K562 (cell line): ENCODE results near the gene PRM1. TPM values are rescaled to one million over a fixed set of nuclear protein-coding genes. Genes with fewer than 3 reads are reported as not detected.
"Not testable (repeated sequence)": the region's sequence is repeated elsewhere in the genome, so short reads cannot be mapped to it uniquely, and the experiment has no call there.

Source experiments
- ATAC-seq: fragments of 200-7000 bp; cut with Tn5 transposase; 3 replicates; pipeline ENCODE4 v1.9.1; 2020; ENCODE audit warnings: moderate library complexity
- BruUV-seq: library from RNA; stranded (reverse); fragments of 400-500 nt; replicated peaks from 2 replicates; lab custom pipeline; 2021; lab: Mats Ljungman, UMichigan
- CTCF ChIA-PET: fragments of 300-600 bp; formaldehyde crosslinking; extraction: SDS; loops from one replicate; lab custom pipeline; 2021; ENCODE audit warnings: low intra/inter-chr PET ratio; lab: Yijun Ruan, JAX
- POLR2A ChIA-PET: fragments of 300-600, 350-650 bp; sonication (Branson Sonifier 250); formaldehyde crosslinking; extraction: SDS; loops from one replicate; lab custom pipeline; 2021; ENCODE audit warnings: antibody characterized with exemption, inconsistent platforms; lab: Yijun Ruan, JAX
- DNase-seq, 4 experiments: peaks; one replicate each; pipeline versions ENCODE4 v3.0.0 to v3.0.0-alpha.2; 2011 to 2018; ENCODE audit warnings: low spot score in 3 of 4, mixed read lengths in 3 of 4; ENCODE audit errors: extremely low read depth in 1 of 4
- FAIRE-seq: peaks from 2 replicates; lab custom pipeline; 2011; peaks lifted over from hg19 to GRCh38; lab: Jason Lieb, UNC
- H2AFZ ChIP-seq: 2 replicates; pipeline ENCODE4 v1.6.0; 2011; ENCODE audit warnings: low read depth, low read length, control low read depth, inconsistent platforms
- H3K27ac ChIP-seq: fragments of 200-600 bp; 3 replicates; pipeline ENCODE4 v1.8.0; 2011; ENCODE audit warnings: low read depth, mild to moderate bottlenecking, control low read depth, inconsistent platforms, low read length, moderate library complexity, mixed read lengths; ENCODE audit errors: extremely low read depth
- H3K27me3 ChIP-seq, 2 experiments: fragments of 300-600 bp in 1 of 2; 2 replicates in 1 of 2; 3 replicates in 1 of 2; pipeline versions ENCODE4 v1.6.0 to v1.8.0; 2011; ENCODE audit warnings: inconsistent platforms in 2 of 2, low read length in 2 of 2, mild to moderate bottlenecking in 1 of 2, mixed read lengths in 1 of 2, moderate library complexity in 1 of 2; ENCODE audit not compliant: control insufficient read depth in 2 of 2, insufficient read depth in 2 of 2
- H3K36me3 ChIP-seq: fragments of 300-600 bp; 3 replicates; pipeline ENCODE4 v1.8.0; 2011; ENCODE audit warnings: mild to moderate bottlenecking, low read length, inconsistent platforms; ENCODE audit not compliant: control insufficient read depth, insufficient read depth
- H3K4me1 ChIP-seq, 2 experiments: fragments of 200-600 bp in 1 of 2; replicated peaks in 1 of 2; 2 replicates in 1 of 2; 3 replicates in 1 of 2; pipeline versions ENCODE4 v1.5.1 to v1.8.0; 2011; ENCODE audit warnings: inconsistent platforms in 2 of 2, low read length in 2 of 2, mild to moderate bottlenecking in 1 of 2, mixed read lengths in 1 of 2, moderate library complexity in 1 of 2; ENCODE audit not compliant: control insufficient read depth in 2 of 2, insufficient read depth in 2 of 2
- H3K4me2 ChIP-seq: 2 replicates; pipeline ENCODE4 v1.6.1; 2011; ENCODE audit warnings: low read length, control low read depth, inconsistent platforms, mixed read lengths; ENCODE audit not compliant: insufficient read depth
- H3K4me3 ChIP-seq: fragments of 200-600 bp; sonication (generic), shearing (Covaris generic); 2 replicates; pipeline ENCODE4 v1.5.1; 2016; ENCODE audit warnings: control low read depth, inconsistent platforms
- H3K79me2 ChIP-seq: fragments of 200-600 bp; 3 replicates; pipeline ENCODE4 v1.8.0; 2011; ENCODE audit warnings: low read length, inconsistent platforms; ENCODE audit not compliant: control insufficient read depth, insufficient read depth
- H3K9ac ChIP-seq, 2 experiments: 2 replicates each; pipeline versions ENCODE4 v1.6.0 to v1.6.1; 2011; ENCODE audit warnings: low read depth in 2 of 2, low read length in 2 of 2, control low read depth in 1 of 2, inconsistent platforms in 1 of 2, mild to moderate bottlenecking in 1 of 2, mixed read lengths in 1 of 2; ENCODE audit not compliant: insufficient read depth in 1 of 2
- H3K9me1 ChIP-seq: one replicate; pipeline ENCODE4 v1.6.0; 2011; ENCODE audit warnings: inconsistent platforms, mild to moderate bottlenecking, low read length, moderate library complexity; ENCODE audit not compliant: control insufficient read depth, insufficient read depth
- H3K9me3 ChIP-seq: replicated peaks from 2 replicates; pipeline ENCODE4 v1.5.1; 2011; ENCODE audit warnings: low read depth, low read length, inconsistent platforms; ENCODE audit not compliant: control insufficient read depth, insufficient read depth
- H4K20me1 ChIP-seq: replicated peaks from 2 replicates; pipeline ENCODE4 v1.6.1; 2011; ENCODE audit warnings: low read length, inconsistent platforms, mixed read lengths; ENCODE audit not compliant: control insufficient read depth, insufficient read depth
- CHD7 ChIP-seq: fragments of 200-600 bp; sonication (generic); IDR thresholded peaks from one replicate; pipeline ENCODE4 v1.6.1; 2012; ENCODE audit warnings: mild to moderate bottlenecking, low read depth, low read length, inconsistent platforms
- WGBS: fragments of 100-300 bp; shearing (Covaris generic); methylation state at CpG from one replicate; pipeline ENCODE4 v1.1.6; 2016; ENCODE audit warnings: low coverage, mixed read lengths; ENCODE audit not compliant: insufficient coverage; ENCODE audit errors: missing lambda C conversion rate; 5-methylcytosine and 5-hydroxymethylcytosine counted together
- in situ Hi-C: fragments of 300-500 bp; cut with MboI; formaldehyde crosslinking; loops from 4 replicates; pipeline ENCODE4 v1.15.0; 2018; ENCODE audit warnings: inconsistent platforms, mixed read lengths
- intact Hi-C: fragments of 100-400 bp; cut with micrococcal nuclease; formaldehyde crosslinking; loops from 2 replicates; pipeline ENCODE4 v1.14.2; 2022
- polyA plus RNA-seq, 8 experiments: library from polyadenylated mRNA; depleted of rRNA in 4 of 8; stranded (reverse) in 5 of 8; unstranded in 3 of 8; fragments of >200 nt; fragmentation: Nextera tagmentation in 2 of 8; fragmentation: Illumina TruSeq in 1 of 8; extraction: Ambion mirVana in 2 of 8; extraction: Trizol in 1 of 8; gene quantifications; 2 replicates each; pipeline versions ENCODE4 v1.2.1 to v1.2.3, GENCODE V29; 2011 to 2014; ENCODE audit warnings: inconsistent platforms in 1 of 8, missing spikeins in 1 of 8
- total RNA-seq, 7 experiments: library from RNA; depleted of rRNA in 6 of 7; stranded (reverse); fragments of >200 nt in 6 of 7; fragmentation: Illumina TruSeq in 2 of 7; extraction: Trizol in 2 of 7; gene quantifications; 2 replicates each; pipeline versions ENCODE4 v1.2.1 to v1.2.3, GENCODE V29; 2011 to 2021; ENCODE audit warnings: low replicate concordance in 1 of 7

PRM1 gene
- total and polyA plus RNA-seq, 9 of the 15 experiments (the other 6 are each of a cell fraction or from before 2014, with no cell fraction given) = not detected

- TF ChIP-seq CHD7 = no peak
These were observed 9.2 kb upstream of the PRM1 start (continued) for GRCh38 chr16:11290102-11290893.

GRCh38 chr16:11289696-11290095 lies 8.6 kb upstream of the PRM1 start:
- H4K20me1 ChIP-seq, DNase-seq, H3K4me1 ChIP-seq, H3K9ac ChIP-seq, H3K9me1 ChIP-seq, H3K4me3 ChIP-seq, H3K27ac ChIP-seq, H3K36me3 ChIP-seq, BruUV-seq, H2AFZ ChIP-seq, H3K79me2 ChIP-seq, CTCF ChIA-PET, H3K9me3 ChIP-seq, FAIRE-seq, ATAC-seq, H3K4me2 ChIP-seq, in situ Hi-C loops, intact Hi-C loops: not testable (repeated sequence)
- H3K27me3 ChIP-seq = peaks cover 19 to 54% of the 10 kb centered on the region in 2 experiments
- POLR2A ChIA-PET = interaction anchor here (1.4 kb wide), 1 partner anchor 12 kb away, joined by 3 read pairs; no protein-coding TSS in a partner anchor
- WGBS = 2% methylated on average over 4 of the region's 4 CpGs
